Measurements from ENCODE around the gene SLC9A9.

SLC9A9 gene

DNA sequence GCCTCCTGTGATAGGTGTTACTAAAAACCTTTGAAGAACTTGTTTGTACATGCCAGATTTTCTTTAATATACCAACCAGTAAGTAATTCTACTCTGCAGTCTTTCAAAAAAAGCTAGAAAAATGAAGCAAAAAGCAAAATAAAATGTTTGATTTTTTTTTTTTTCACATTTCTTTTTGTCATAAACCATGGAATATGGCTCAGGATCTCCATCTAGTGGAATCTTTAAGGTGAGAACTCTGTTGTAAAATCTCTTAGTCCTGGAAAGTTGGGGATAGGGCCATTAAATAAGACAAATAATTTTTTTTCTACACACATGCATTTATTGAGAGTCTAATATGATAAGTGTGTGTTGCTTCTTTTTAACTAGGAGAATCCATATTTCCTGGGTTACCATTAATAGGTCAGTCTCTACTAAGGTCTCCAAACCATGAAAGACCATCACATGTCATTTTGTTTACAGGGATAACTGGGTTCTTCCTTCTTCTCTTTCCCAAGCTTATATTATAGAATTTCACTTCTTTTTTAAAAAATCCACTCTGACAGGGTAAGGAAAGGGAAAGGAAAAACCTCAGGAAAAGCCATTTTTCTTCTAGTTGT, 84.6 kb downstream of the SLC9A9 start:
- in situ Hi-C loops (cut with MboI; ENCODE audit: low sequenced_read_pairs), result no loop called here

- in situ Hi-C loops (cut with MboI; ENCODE audit: low sequenced_read_pairs), result no loop called here
These were observed 90.6 kb downstream of the SLC9A9 start for GRCh38 chr3:143757691-143758090.

DNA sequence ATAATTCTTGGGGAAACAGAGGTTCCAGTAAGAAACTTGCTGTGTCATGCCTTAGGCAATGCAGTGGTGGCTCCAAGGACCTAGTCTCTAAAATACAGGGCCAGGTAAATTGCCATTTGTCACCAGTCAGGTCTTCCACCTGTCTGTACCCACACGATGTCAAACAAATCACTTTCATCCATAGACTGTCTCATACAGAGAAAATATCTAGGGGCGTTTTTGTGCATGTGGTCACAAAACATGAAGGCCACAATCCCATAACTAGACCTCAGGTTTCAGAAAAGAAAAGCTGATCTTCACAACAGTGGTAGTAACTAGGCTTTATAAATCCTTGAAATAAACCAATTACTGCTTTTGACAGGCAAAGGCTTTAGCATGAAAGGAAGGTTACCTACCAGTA, 92.3 kb downstream of the SLC9A9 start:
- in situ Hi-C loops (cut with MboI; ENCODE audit: low sequenced_read_pairs), result no loop called here

- in situ Hi-C loops (cut with MboI; ENCODE audit: low sequenced_read_pairs), result no loop called here
These were observed 94.2 kb downstream of the SLC9A9 start for GRCh38 chr3:143754090-143754489.

DNA sequence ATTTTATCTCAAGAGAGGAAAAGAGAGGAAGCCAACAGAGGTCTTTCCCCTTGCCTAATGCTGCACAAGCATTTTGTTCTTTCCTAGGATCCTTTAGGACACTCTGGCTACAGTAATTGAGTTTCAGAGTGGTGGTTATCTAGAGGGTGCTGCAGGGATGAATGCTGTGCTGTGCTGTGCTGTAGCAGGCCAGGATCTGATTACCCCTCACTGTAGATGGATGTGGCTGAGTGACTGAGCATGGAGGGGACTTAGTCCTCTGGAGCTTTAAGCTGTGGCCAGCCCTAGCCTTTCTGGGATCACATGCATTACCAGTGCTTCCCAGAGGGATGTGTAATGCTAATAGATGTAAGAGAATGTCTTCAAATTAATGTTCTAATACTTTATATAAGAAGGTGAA, 94.8 kb downstream of the SLC9A9 start:
- in situ Hi-C loops (cut with MboI; ENCODE audit: low sequenced_read_pairs), result no loop called here

- in situ Hi-C loops (cut with MboI; ENCODE audit: low sequenced_read_pairs), result no loop called here
These were observed 95.3 kb downstream of the SLC9A9 start for GRCh38 chr3:143753006-143753405.

- in situ Hi-C loops (cut with MboI; ENCODE audit: low sequenced_read_pairs), result no loop called here
These were observed 96.6 kb downstream of the SLC9A9 start for GRCh38 chr3:143751643-143752178.

DNA sequence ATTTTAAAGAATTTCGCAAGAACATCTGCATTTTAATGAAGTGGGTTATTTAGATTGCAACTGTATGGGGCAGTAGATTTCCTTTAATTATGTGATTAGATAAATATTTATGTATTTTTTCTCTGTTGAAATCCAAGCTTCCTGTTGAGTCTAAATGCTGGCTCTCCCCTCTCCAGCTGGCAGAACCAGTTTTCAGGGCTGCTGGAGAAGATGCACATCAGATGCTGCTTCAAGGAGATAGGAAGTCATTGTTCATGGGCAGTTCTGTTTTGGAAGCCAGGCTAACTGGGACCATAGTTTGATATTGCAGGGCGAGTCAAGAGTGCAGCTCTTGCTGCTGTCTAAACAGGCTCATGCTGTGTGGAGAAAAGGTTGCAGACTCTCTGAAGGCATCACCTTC, 97.4 kb downstream of the SLC9A9 start:
- in situ Hi-C loops (cut with MboI; ENCODE audit: low sequenced_read_pairs), result no loop called here

GRCh38 chr3:143749926-143750325, 98.3 kb downstream of the SLC9A9 start:
- in situ Hi-C loops (cut with MboI; ENCODE audit: low sequenced_read_pairs), result no loop called here

- in situ Hi-C loops (cut with MboI; ENCODE audit: low sequenced_read_pairs), result no loop called here
These were observed 111.2 kb downstream of the SLC9A9 start for GRCh38 chr3:143737065-143737464.

DNA sequence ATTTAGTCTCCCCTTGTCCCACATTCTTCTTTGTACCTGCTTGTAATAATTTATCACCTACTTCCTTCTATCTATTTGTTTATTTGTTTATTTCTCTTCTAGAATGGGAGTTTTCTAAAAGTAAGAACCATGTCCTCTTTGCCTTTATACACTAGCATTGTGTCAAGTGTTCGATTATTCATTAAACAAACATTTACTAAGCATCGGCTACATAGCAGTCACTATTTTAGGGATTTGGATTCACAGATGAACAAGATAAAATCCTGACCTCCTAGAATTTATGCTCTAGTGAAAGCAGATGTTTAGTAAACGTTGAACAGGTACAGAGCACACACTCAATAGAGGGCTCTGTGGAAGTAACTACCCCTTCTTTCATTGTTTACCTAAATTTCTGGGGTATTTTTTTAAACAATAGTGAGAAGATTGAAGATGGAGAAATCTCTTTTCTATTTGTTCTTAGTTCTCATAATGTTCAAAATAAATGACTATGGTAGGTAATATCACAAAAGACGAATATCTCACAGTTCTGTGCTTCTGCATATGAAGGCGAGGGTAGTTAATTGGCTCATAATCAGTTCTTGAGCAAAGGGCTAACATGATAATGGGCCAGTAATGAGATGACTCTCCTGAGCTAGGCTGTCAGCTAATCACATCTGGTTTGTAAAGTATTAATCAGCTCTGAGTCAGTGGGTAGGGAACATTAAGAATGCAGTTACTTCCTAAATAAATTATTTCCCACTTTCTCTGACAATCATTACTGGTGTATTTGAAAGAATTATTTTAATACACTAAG, 111.9 kb downstream of the SLC9A9 start:
- in situ Hi-C loops (cut with MboI; ENCODE audit: low sequenced_read_pairs), result no loop called here

DNA sequence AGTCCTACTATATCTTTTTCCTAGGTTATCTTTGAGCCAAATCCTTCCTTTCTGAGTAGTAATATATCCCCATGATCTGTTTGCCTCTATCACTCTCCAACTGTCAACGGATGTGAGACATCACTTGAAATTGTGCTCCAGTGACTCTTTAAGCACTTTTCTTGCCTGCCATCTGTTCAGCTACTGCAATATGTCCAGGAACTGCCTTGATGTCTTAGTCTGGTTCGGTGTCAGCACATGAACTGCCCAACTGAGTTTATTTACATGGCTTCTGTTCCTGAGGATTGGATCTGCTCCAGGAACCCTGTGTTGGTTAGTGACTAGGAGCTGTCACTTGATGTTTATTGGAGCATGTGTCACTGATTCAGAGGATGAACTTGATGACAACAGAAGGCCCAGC, 116.5 kb downstream of the SLC9A9 start:
- in situ Hi-C loops (cut with MboI; ENCODE audit: low sequenced_read_pairs), result no loop called here

GRCh38 chr3:143731320-143731719, 116.9 kb downstream of the SLC9A9 start:
- in situ Hi-C loops (cut with MboI; ENCODE audit: low sequenced_read_pairs), result no loop called here

DNA sequence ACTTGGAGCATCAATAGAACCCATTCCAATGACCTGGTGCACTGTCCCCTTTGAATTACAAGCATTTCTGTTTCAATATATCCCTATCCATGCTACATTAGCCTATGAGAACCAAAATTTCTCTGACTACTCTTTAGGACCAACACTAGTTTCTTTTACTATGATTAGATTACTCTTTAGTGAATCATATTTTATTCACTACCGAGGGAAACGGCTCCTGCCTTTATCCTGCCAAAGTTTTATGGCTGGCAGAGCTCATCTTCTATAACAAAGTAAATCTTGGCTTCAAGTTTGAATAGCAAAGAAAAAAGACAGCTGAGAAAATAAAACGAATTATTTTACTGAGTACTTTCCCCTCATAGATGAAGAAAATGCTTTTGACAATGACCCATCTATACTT, 120.9 kb downstream of the SLC9A9 start:
- in situ Hi-C loops (cut with MboI; ENCODE audit: low sequenced_read_pairs), result no loop called here

DNA sequence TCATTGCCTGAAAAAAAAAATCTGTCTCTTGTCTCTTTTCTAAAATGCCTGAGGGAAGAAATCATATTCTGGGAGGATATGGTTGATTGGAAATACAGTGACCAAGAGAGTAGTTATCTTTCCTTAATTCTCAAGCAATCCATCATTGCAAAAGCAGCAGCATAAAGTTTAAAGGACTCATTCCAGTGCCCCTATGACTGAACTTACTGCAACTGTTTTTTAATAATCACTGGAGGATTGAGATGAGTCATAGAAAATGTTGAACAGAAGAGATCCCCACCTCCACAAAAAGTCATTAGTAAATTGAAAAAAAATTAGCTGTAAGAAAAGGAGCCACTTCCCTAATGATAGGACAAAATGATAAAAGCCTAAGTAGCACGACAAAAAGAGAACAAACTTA, 121.5 kb downstream of the SLC9A9 start:
- in situ Hi-C loops (cut with MboI; ENCODE audit: low sequenced_read_pairs), result no loop called here

DNA sequence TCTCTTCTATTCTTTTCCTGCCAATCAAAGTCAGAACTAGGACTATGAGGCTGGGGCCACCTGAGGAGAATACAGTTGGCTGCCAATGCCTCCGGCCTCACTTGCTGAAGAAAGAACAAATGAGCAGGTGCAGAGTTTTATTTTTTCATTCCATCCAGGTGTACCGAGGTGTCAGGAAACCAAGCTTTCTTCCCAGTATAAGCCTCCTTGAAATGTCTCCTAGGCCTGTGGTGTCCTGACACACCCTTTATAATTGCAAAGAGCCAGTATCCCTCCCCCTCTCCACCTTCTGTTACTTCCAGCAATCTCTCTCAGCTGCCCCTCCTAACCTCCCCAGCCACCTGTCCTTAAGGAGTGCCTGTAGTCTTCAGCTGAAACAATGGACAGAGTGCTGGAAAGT, 127.9 kb downstream of the SLC9A9 start:
- in situ Hi-C loops (cut with MboI; ENCODE audit: low sequenced_read_pairs), result no loop called here

GRCh38 chr3:143718463-143718862, 129.8 kb downstream of the SLC9A9 start:
- in situ Hi-C loops (cut with MboI; ENCODE audit: low sequenced_read_pairs), result no loop called here

- in situ Hi-C loops (cut with MboI; ENCODE audit: low sequenced_read_pairs), result no loop called here
These were observed 131.5 kb downstream of the SLC9A9 start for GRCh38 chr3:143716731-143717130.

GRCh38 chr3:143712522-143712921, 135.7 kb downstream of the SLC9A9 start:
- in situ Hi-C loops (cut with MboI; ENCODE audit: low sequenced_read_pairs), result no loop called here

- in situ Hi-C loops (cut with MboI; ENCODE audit: low sequenced_read_pairs), result no loop called here
These were observed 140.4 kb downstream of the SLC9A9 start for GRCh38 chr3:143707848-143708247.

DNA sequence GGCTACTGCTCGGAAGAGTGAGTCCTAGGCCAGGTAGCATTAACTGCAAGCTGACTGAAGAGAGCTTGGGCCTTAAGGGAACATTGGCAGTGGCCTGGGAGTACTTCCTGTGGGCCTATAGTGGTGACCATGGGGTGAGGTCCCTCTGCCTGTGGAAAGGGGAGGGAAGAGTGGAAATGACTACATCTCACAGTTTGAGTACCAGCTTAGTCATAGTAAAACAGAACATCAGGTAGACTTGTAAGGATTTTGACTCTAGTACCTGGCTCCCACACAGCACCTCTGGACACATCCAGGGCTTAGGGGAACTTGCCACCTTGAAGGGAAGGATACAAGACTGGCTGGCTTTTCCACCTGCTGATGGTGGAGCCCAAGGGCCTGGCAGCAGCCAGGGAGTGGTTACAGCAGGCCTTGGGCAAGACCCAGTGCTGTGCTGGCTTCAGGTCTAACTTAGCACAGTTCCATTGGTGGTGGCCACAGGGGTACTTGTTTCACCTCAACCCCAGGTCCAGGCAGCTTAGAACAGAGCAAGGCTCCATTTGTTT, 147.8 kb downstream of the SLC9A9 start:
- in situ Hi-C loops (cut with MboI; ENCODE audit: low sequenced_read_pairs), result no loop called here

DNA sequence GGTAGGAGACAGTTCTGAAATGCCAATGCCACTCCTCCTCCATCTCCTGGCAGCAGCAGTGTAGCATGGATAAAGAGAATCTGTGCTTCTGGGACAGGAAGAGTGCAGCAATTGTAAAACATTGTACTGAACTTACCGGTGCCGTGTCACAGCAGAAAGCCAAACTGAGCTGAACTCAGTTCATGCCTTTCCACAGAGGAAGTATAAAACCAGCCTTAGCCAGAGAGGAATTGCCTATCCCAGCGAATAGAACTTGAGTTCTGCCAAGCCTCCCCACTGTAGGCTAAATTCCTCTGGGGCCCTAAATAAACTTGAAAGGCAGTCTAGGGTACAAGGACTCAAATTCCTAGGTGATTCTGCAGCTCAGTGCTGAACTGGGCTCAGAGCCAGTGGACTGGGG, 148.8 kb downstream of the SLC9A9 start:
- in situ Hi-C loops (cut with MboI; ENCODE audit: low sequenced_read_pairs), result no loop called here
